Esophagus (tissue), 2 donors: ENCODE data around the gene POLDIP2. TPM values are rescaled to one million over a fixed set of nuclear protein-coding genes. Genes with fewer than 3 reads are reported as not detected.

ENCODE experiments used
- H3K27ac ChIP-seq, 2 donors: one replicate each; pipeline ENCODE4 v1.5.1; 2013; ENCODE audit warnings: low read depth in 2 of 2, mild to moderate bottlenecking in 2 of 2, inconsistent platforms in 1 of 2, low read length in 1 of 2, moderate library complexity in 1 of 2
- H3K27me3 ChIP-seq, 2 donors: one replicate each; pipeline ENCODE4 v1.6.1; 2013; ENCODE audit warnings: low read length in 2 of 2, control low read depth in 1 of 2, mild to moderate bottlenecking in 1 of 2; ENCODE audit not compliant: insufficient read depth in 2 of 2, control insufficient read depth in 1 of 2
- H3K36me3 ChIP-seq, 2 donors: one replicate each; pipeline ENCODE4 v1.6.1; 2013; ENCODE audit warnings: low read length in 1 of 2; ENCODE audit not compliant: control insufficient read depth in 2 of 2, insufficient read depth in 2 of 2
- H3K4me1 ChIP-seq, 2 donors: one replicate each; pipeline ENCODE4 v1.6.1; 2013; ENCODE audit warnings: low read length in 1 of 2; ENCODE audit not compliant: control insufficient read depth in 2 of 2, insufficient read depth in 2 of 2
- H3K4me3 ChIP-seq, 2 donors: one replicate each; pipeline ENCODE4 v1.5.1; 2013; ENCODE audit warnings: low read length in 2 of 2, mild to moderate bottlenecking in 2 of 2, low read depth in 1 of 2, moderate library complexity in 1 of 2
- H3K9me3 ChIP-seq, 2 donors: one replicate each; pipeline ENCODE4 v1.6.1; 2013; ENCODE audit warnings: mild to moderate bottlenecking in 2 of 2, low read depth in 1 of 2, low read length in 1 of 2, moderate library complexity in 1 of 2; ENCODE audit not compliant: control insufficient read depth in 2 of 2, insufficient read depth in 1 of 2
- WGBS, 2 donors: extraction: QIAGEN DNeasy Blood & Tissue Kit; methylation state at CpG; one replicate each; pipeline ENCODE4 v1.1.7; 2013; 5-methylcytosine and 5-hydroxymethylcytosine counted together
- polyA plus RNA-seq, 2 donors: library from polyadenylated mRNA; stranded (reverse); fragments of 200-250 nt; gene quantifications; one replicate each; pipeline ENCODE4 v1.2.3, GENCODE V29; 2013
- donor health status: healthy with polysubstance abuse.
- donor health status: Bipolar disorder and iron deficiency.

Gene POLDIP2
- polyA plus RNA-seq, 2 donors, result 29.8 to 69.3 TPM

DNA sequence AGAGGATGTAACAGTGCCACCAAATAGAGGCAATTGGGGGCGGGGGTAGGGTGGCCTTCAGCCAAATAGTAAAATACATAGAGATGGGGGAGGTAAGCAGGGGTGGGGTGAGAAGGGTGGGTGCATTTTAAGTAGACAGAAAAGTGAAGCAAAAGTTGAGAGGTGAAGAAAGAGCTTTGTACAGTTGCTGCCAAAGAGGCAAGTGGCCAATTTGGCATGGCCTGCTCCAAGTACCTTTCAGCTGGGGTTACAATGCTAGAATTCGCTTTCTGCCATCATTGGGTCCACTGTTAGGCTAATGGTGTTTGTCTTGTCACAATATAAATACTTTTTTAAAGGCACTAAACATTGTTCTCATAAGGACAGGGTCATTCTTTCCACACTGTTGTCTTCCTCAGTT is 43.5 kb downstream of the POLDIP2 start:
- Histone ChIP-seq H3K27me3 (no peaks in the 10 kb centered on the region), H3K9me3 (no peaks in the 10 kb centered on the region), H3K4me3 (no peak overlapping the region), H3K4me1 (peaks cover 4 to 6% of the 10 kb centered on the region in 2 donors), H3K36me3 (no peaks in the 10 kb centered on the region), H3K27ac (no peak overlapping the region)
- WGBS, 2 donors, result 85 to 86% methylated on average over 2 of the region's 2 CpGs

GRCh38 chr17:28306954-28307401 is 50.3 kb downstream of the POLDIP2 start:
- WGBS, 2 donors, result 35 to 41% methylated on average over 38 of the region's 38 CpGs
- H3K9me3 ChIP-seq, result no peaks in the 10 kb centered on the region
- H3K36me3 ChIP-seq, result no peaks in the 10 kb centered on the region
- no peaks in the 10 kb centered on the region for H3K4me1 ChIP-seq
- H3K4me3 ChIP-seq, result no peak overlapping the region
- H3K27me3 ChIP-seq, result no peaks in the 10 kb centered on the region
- no peak overlapping the region for H3K27ac ChIP-seq

- 71 to 87% methylated on average over 3 of the region's 3 CpGs for WGBS, 2 donors
- H3K9me3 ChIP-seq, result no peaks in the 10 kb centered on the region
Observed at GRCh38 chr17:28298449-28298848, 58.9 kb downstream of the POLDIP2 start.

More at GRCh38 chr17:28298449-28298848, 58.9 kb downstream of the POLDIP2 start:
- H3K27me3 ChIP-seq, result no peaks in the 10 kb centered on the region
- H3K4me1 ChIP-seq, result no peaks in the 10 kb centered on the region
- no peak overlapping the region for H3K27ac ChIP-seq
- no peaks in the 10 kb centered on the region for H3K36me3 ChIP-seq
- H3K4me3 ChIP-seq, result no peak overlapping the region

Other genes starting within 250 kb of the POLDIP2 start
- 1 to 10 TPM; 7.4 to 8.9 TPM for gene TMEM97, start 38.3 kb downstream of the POLDIP2 start, polyA plus RNA-seq
- gene IFT20, start 22.1 kb downstream of the POLDIP2 start, polyA plus RNA-seq, result 10 to 100 TPM; 23.3 to 35.7 TPM
- gene TNFAIP1, start 21.8 kb downstream of the POLDIP2 start, polyA plus RNA-seq, result 10 to 100 TPM in 1 of 2 donors, 1 to 10 TPM in 1; 9.7 to 22.6 TPM
- gene SEBOX, start 7.7 kb upstream of the POLDIP2 start, polyA plus RNA-seq, result not detected
- under 1 TPM; 0.22 to 0.51 TPM for gene VTN, start 12.8 kb upstream of the POLDIP2 start, polyA plus RNA-seq
- 1 to 10 TPM; 3.0 to 4.4 TPM for gene SARM1, start 14.2 kb upstream of the POLDIP2 start, polyA plus RNA-seq
- 1 to 10 TPM in 1 of 2 donors, under 1 TPM in 1; 0.86 to 1.6 TPM for gene SLC46A1, start 48.7 kb upstream of the POLDIP2 start, polyA plus RNA-seq
- under 1 TPM in 1 of 2 donors, not detected in 1; 0.02 TPM for gene SLC13A2, start 116.1 kb upstream of the POLDIP2 start, polyA plus RNA-seq
- gene FOXN1, start 148.8 kb upstream of the POLDIP2 start, polyA plus RNA-seq, result 10 to 100 TPM in 1 of 2 donors, 1 to 10 TPM in 1; 8.8 to 10.6 TPM
- 10 to 100 TPM; 15.3 to 20.1 TPM for gene UNC119, start 195.1 kb upstream of the POLDIP2 start, polyA plus RNA-seq
- gene PIGS, start 214.0 kb upstream of the POLDIP2 start, polyA plus RNA-seq, result 10 to 100 TPM in 1 of 2 donors, 1 to 10 TPM in 1; 9.8 to 30.7 TPM
- 10 to 100 TPM; 21.3 to 24.0 TPM for gene ALDOC, start 219.4 kb upstream of the POLDIP2 start, polyA plus RNA-seq
- gene SPAG5, start 241.5 kb upstream of the POLDIP2 start, polyA plus RNA-seq, result 10 to 100 TPM; 11.6 to 19.7 TPM